Lower leg skin (tissue), 3 donors: ENCODE measurements around the gene LRBA.

ENCODE experiments used
- CTCF ChIP-seq, 3 donors: fragments of 450-650 bp; IDR thresholded peaks; one replicate each; pipeline ENCODE4 v1.5.1; 2016; ENCODE audit warnings: antibody characterized with exemption in 3 of 3, mild to moderate bottlenecking in 3 of 3, moderate library complexity in 2 of 3
- POLR2A ChIP-seq, 2 donors: fragments of 450-650 bp; IDR thresholded peaks; one replicate each; pipeline ENCODE4 v1.6.1; 2016 to 2017; ENCODE audit warnings: antibody characterized with exemption in 2 of 2, mild to moderate bottlenecking in 1 of 2, moderate library complexity in 1 of 2

DNA sequence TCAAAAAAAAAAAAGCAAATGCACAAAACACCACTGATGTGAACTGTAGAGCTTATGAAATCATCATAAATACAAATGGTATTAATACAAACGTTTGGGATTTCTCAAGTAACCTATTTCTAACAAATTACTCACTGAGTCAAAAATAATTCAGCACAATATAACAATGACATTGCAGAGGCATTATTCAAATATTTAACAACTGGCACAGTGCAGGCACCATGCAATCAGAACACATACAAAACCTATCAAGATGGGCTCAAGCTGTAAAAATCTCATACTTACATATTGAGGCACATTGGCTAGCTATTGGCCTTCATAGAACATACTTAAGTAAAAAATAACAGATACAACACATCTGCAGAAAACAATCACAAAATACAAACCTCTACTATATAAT lies 81.1 kb downstream of the LRBA start:
- TF ChIP-seq CTCF (IDR thresholded peaks at IDR 0.05) (no peak), POLR2A (IDR thresholded peaks at IDR 0.05) (no peak)
